Endothelial cell of umbilical vein (primary cell): ENCODE data around the gene NCOR1.

Experiments
- CTCF ChIP-seq, 2 donors: IDR thresholded peaks; 1 replicate in 1 of 2; 2 replicates in 1 of 2; pipeline ENCODE4 v1.5.1; 2011; ENCODE audit warnings: low read length in 2 of 2, mild to moderate bottlenecking in 2 of 2, moderate library complexity in 2 of 2, control low read depth in 1 of 2, inconsistent platforms in 1 of 2, low read depth in 1 of 2; ENCODE audit not compliant: insufficient read depth in 1 of 2; ENCODE audit errors: extremely low read depth in 1 of 2
- EZH2 ChIP-seq: IDR thresholded peaks from 2 replicates; pipeline ENCODE4 v1.6.1; 2012; ENCODE audit warnings: borderline replicate concordance, low read depth, mild to moderate bottlenecking, moderate library complexity, low read length, inconsistent platforms; ENCODE audit not compliant: severe bottlenecking
- FOS ChIP-seq: IDR thresholded peaks from 2 replicates; pipeline ENCODE4 v1.6.1; 2011; ENCODE audit warnings: mild to moderate bottlenecking, low read length, moderate library complexity, borderline replicate concordance; ENCODE audit not compliant: insufficient read depth
- JUN ChIP-seq: IDR thresholded peaks from 2 replicates; pipeline ENCODE4 v1.6.1; 2011; ENCODE audit warnings: borderline replicate concordance, low read depth; ENCODE audit not compliant: insufficient read length, insufficient read depth
- MAX ChIP-seq: IDR thresholded peaks from 2 replicates; pipeline ENCODE4 v1.6.1; 2011; ENCODE audit not compliant: insufficient read depth, insufficient read length
- POLR2A ChIP-seq: IDR thresholded peaks from 2 replicates; pipeline ENCODE4 v1.6.1; 2012; ENCODE audit warnings: low read depth, mild to moderate bottlenecking, control low read depth, low read length
- POLR2AphosphoS5 ChIP-seq: IDR thresholded peaks from 2 replicates; pipeline ENCODE4 v1.6.1; 2012; ENCODE audit warnings: low read depth, mild to moderate bottlenecking, control low read depth, low read length, moderate library complexity; ENCODE audit not compliant: insufficient read depth

DNA sequence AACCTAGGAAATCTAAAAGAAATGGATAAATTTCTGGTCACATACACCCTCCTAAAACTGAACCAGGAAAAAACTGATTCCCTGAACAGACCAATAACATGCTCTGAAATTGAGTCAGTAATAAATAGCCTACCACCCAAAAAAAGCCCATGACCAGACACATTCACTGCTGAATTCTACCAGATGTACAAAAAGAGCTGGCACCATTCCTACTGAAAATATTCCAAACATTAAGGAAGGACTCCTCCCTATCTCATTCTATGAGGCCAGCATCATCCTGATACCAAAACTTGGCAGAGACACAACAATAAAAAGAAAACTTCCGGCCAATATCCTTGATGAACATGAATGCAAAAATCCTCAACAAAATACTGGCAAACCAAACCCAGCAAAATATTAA lies 162.8 kb downstream of the NCOR1 start:
- TF ChIP-seq CTCF (IDR thresholded peaks at IDR 0.05; ENCODE audit: extremely low read depth in 1 of 2, insufficient read depth in 1 of 2, low read depth in 1 of 2, low read length in 2 of 2) (no peak), POLR2A (no peak), POLR2AphosphoS5 (no peak), EZH2 (no peak), JUN (no peak), MAX (no peak), FOS (no peak)
